Lower lobe of right lung (tissue), 2 donors: ENCODE results near the gene C11orf68. TPM values are rescaled to one million over a fixed set of nuclear protein-coding genes. Genes with fewer than 3 reads are reported as not detected.

Source experiments
- ATAC-seq, 2 donors: fragments of 200-7000 bp; cut with Tn5 transposase; one replicate each; pipeline ENCODE4 v1.9.1; 2020 to 2022; ENCODE audit warnings: mild to moderate bottlenecking in 2 of 2, moderate library complexity in 2 of 2
- DNase-seq: peaks from one replicate; pipeline ENCODE4 v3.0.0-alpha.2; 2020
- H3K27ac ChIP-seq: fragments of 200-600 bp; one replicate; pipeline ENCODE4 v1.8.0; 2022
- H3K27me3 ChIP-seq: fragments of 200-600 bp; one replicate; pipeline ENCODE4 v1.8.0; 2022; ENCODE audit warnings: low read depth
- H3K36me3 ChIP-seq: fragments of 200-600 bp; one replicate; pipeline ENCODE4 v1.8.0; 2022; ENCODE audit warnings: mild to moderate bottlenecking
- H3K4me1 ChIP-seq: fragments of 200-600 bp; one replicate; pipeline ENCODE4 v1.8.0; 2022
- H3K4me3 ChIP-seq: fragments of 200-600 bp; one replicate; pipeline ENCODE4 v1.8.0; 2022; ENCODE audit warnings: mild to moderate bottlenecking
- H3K9me3 ChIP-seq: fragments of 200-600 bp; one replicate; pipeline ENCODE4 v1.8.0; 2022
- intact Hi-C: fragments of 100-400 bp; cut with DNase I; formaldehyde crosslinking; loops from one replicate; pipeline ENCODE4 v1.11.0; 2022
- total RNA-seq: library from RNA; stranded (reverse); fragmentation: NEBNext Ultra II Directional; extraction: Animal tissue kit (Norgen Biotek cat#: 25700); gene quantifications from one replicate; pipeline ENCODE4 v1.2.1, GENCODE V29; 2021
- TF ChIP-seq, protein P1 (sequence below): fragments of 200-600 bp; IDR thresholded peaks from one replicate; pipeline ENCODE4 v1.8.0; 2022; ENCODE audit warnings: antibody characterized with exemption, mild to moderate bottlenecking
- donor health status: DM: no; HTN: yes; CAD: no; lungs with severe emphysema.

C11orf68 gene
- total RNA-seq, 1 donor from 2014 or later = 36.5 TPM

DNA sequence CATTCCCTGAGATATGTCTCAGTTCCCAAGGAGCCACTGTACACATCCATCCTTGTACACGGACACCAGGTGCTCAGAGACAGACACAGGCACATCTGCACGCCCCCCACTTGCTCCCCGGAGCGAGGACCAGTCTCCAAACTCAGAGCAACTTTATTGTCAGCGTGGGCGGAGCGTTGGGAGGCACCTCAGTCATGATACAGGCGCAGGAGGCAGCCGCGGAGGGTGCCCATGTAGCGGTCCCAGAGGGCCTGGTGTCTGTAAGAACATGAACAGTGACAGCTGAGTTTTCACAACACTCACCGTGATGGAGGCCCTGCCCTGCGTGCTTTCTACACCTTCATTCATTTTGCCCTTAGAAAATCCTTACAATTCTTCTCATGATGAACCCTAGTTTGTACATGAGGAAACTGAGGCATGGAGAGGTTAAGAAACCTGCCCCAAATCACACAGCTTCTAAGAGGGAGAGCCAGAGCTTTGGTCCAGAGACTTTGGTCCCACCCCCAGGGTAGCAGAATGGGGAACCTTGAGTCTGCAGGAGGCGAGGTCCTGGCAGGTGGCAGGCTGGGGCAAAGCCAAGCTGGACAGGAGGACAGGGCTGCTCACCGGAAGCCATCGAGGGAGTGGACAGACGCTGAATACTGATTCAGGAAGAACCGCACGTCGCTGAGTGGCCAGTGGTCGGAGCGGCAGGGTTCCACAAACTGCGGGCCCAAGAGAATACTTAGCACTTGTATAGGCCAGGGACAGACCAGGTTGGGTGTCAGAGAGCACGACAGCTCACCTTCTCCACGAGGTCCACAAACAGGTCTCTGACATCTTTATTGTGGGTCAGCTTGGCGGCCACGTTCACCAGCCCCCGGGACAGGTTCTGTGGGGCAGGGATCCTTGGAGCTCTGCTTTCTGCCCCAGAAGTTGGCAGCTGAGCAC, 34.8 kb downstream of the C11orf68 start:
- intact Hi-C loops = loop anchor here (10.0 kb wide), 1 partner anchor 101 kb away; no protein-coding TSS in a partner anchor
- DNase-seq = peak; percentile 44
- no peaks in the 10 kb centered on the region for H3K27me3 ChIP-seq
- TF ChIP-seq, protein P1, sequence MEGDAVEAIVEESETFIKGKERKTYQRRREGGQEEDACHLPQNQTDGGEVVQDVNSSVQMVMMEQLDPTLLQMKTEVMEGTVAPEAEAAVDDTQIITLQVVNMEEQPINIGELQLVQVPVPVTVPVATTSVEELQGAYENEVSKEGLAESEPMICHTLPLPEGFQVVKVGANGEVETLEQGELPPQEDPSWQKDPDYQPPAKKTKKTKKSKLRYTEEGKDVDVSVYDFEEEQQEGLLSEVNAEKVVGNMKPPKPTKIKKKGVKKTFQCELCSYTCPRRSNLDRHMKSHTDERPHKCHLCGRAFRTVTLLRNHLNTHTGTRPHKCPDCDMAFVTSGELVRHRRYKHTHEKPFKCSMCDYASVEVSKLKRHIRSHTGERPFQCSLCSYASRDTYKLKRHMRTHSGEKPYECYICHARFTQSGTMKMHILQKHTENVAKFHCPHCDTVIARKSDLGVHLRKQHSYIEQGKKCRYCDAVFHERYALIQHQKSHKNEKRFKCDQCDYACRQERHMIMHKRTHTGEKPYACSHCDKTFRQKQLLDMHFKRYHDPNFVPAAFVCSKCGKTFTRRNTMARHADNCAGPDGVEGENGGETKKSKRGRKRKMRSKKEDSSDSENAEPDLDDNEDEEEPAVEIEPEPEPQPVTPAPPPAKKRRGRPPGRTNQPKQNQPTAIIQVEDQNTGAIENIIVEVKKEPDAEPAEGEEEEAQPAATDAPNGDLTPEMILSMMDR = no peak
- H3K4me1 ChIP-seq = peaks cover 21% of the 10 kb centered on the region
- no peak overlapping the region for H3K27ac ChIP-seq
- H3K9me3 ChIP-seq = no peaks in the 10 kb centered on the region
- no peak for ATAC-seq
- H3K4me3 ChIP-seq = no peak overlapping the region
- peaks cover 44% of the 10 kb centered on the region for H3K36me3 ChIP-seq

- no peak for ATAC-seq
- no peaks in the 10 kb centered on the region for H3K9me3 ChIP-seq
- H3K4me3 ChIP-seq = no peak overlapping the region
- TF ChIP-seq, protein P1 = no peak
- intact Hi-C loops = loop anchor here (10.0 kb wide), 1 partner anchor 102 kb away; no protein-coding TSS in a partner anchor
- no peaks in the 10 kb centered on the region for H3K27me3 ChIP-seq
- DNase-seq = peak; percentile 37
- H3K4me1 ChIP-seq = peaks cover 17% of the 10 kb centered on the region
- H3K27ac ChIP-seq = no peak overlapping the region
- H3K36me3 ChIP-seq = peaks cover 44% of the 10 kb centered on the region
Measured at GRCh38 chr11:65883058-65883761, 35.7 kb downstream of the C11orf68 start.

- Histone ChIP-seq H3K36me3 (peaks cover 43% of the 10 kb centered on the region), H3K4me3 (no peak overlapping the region), H3K4me1 (peaks cover 11% of the 10 kb centered on the region), H3K9me3 (no peaks in the 10 kb centered on the region), H3K27ac (no peak overlapping the region), H3K27me3 (no peaks in the 10 kb centered on the region)
- ATAC-seq = no peak
- intact Hi-C loops = loop anchor here (10.0 kb wide), 1 partner anchor 102 kb away; no protein-coding TSS in a partner anchor
- peak; percentile 43 for DNase-seq
- TF ChIP-seq, protein P1 = no peak
Measured at GRCh38 chr11:65882120-65883057, 36.5 kb downstream of the C11orf68 start.

DNA sequence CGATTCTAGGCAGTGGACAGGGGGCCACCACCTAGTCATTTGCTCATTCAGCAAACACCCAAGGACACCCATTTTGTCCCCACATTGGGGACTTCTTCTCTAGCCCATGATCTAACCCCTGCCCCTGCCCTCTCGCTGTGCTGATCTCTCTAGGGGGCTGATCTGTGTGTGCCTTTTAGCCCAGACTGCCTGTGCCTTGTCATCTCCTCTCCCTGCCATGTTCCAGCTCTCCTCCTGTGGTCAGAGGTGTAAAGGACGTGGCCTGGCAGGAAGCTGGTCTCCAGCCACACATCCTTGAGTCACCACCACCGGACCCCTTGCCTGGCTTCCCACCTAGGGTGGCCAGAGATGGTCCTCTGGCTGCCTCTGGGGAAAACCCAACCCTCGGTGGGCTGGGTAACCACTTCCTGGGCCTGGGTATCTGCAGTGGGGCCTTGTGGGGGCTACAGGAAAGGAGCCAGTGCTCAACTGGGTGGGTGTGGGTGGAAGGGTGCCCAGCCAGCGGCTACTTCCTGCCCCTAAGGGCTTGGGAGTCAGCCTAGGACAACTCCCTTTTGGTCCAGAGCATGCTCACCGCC, 37.9 kb downstream of the C11orf68 start:
- TF ChIP-seq, protein P1 = no peak
- Histone ChIP-seq H3K27me3 (no peaks in the 10 kb centered on the region), H3K9me3 (no peaks in the 10 kb centered on the region), H3K36me3 (peaks cover 36% of the 10 kb centered on the region), H3K27ac (no peak overlapping the region), H3K4me3 (no peak overlapping the region), H3K4me1 (peaks cover 7% of the 10 kb centered on the region)
- intact Hi-C loops = loop anchor here (10.0 kb wide), 1 partner anchor 104 kb away; no protein-coding TSS in a partner anchor
- peak; percentile 34 for DNase-seq
- ATAC-seq = no peak
